ENCODE measurements around the gene MTPN.

Gene MTPN

DNA sequence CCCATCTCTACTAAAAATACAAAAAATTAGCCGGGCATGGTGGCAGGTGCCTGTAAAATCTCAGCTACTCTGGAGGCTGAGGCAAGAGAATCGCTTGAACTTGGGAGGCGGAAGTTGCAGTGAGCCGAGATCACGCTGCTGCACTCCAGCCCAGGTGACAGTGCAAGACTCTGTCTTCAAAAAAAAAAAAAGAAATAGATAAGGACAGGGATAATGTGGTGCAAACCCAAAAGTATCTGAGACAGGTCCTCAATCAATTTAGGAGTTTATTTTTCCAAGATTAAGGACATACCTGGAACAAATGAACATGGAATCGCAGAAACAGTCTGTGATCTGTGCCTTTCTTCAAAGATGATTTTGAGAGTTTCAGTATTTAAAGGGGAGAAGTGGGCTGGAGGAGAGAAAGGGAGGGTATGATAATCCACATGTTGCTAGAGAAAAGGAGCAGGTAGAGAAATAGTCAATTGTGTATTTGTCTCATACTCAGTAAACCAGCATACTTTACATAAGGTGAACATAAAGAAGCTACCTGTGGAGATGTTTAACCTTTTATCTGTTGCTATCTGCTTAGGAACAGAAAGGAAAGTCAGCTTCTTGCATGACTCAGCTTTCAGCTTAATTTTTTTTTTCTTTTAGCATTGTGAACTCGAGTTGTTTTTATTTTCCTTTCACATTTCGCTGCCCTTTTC lies 4.9 kb upstream of the MTPN start:
- ATAC-seq: no peak

DNA sequence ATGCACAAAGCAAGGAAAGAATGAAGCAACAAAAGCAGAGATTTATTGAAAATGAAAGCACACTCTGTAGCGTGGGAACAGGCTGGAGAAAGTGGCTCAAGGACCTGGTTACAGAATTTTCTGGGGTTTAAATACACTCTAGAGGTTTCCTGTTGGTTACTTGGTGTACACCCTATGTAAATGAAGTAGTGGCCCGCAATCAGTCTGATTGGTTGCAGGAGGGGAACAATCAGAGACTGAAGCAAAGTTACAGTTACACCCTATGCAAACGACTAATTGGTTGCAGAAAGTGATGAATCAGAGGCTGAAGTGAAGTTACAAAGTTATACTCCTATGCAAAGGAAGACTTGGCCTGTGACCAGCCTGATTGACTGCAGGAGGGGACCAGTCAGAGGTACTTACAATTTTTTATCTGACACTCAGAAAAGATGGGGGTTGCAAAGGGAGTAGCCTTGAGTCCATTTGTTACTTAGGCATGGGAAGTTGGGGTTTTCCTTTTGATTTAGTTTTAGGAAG lies 3.6 kb upstream of the MTPN start:
- peak; percentile 69 for ATAC-seq

DNA sequence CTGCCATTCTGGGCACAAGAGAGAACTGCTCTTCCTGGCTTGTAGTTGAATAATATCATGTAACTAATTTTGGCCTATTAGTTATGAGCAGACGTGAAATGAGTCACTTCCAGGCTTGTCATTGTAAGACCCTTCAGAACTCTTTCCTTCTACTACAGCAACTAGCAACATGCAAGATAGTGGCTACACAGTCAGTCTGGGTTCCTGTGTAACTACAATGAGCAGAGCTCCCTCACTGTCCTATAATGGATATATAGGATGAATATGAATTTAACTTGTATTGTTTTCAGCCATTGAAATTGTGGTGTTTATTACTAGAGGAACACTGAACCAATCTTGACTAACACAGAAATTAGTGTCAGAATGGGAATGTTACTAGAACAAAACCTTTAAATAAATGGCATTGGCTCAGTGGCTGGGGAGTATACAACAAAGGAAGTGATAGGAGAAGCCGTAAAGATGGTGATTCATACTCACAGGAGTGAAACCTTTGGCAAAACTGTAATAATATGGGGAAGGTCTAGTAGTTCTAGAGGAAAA lies 2.9 kb upstream of the MTPN start:
- ATAC-seq: peak; percentile 12 to 14

DNA sequence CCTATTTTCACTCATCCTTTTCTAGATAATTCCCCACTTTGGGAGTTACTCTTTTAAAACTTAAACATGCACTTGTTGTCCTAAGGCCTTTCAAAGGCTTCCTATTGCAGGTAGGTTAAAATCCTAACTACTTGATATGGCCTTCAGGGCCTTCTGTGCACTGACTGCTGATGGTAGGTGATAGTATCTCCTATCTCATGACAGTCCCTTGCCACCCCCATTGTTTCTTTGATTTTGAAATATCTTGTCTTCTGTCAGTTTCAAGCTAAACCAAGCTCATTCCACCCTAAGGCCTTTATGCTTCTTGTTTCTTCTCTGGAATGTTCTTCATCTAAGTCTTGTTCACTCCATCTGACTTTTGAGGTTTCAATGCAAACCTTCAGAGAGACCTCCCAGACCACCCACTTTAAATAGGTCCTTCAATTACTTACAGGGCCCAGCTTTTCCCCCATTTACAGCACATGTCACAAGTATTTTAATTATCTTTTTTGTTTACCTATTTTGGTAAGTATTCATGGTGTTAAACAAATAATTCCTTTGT lies 2.4 kb upstream of the MTPN start:
- no peak for ATAC-seq

DNA sequence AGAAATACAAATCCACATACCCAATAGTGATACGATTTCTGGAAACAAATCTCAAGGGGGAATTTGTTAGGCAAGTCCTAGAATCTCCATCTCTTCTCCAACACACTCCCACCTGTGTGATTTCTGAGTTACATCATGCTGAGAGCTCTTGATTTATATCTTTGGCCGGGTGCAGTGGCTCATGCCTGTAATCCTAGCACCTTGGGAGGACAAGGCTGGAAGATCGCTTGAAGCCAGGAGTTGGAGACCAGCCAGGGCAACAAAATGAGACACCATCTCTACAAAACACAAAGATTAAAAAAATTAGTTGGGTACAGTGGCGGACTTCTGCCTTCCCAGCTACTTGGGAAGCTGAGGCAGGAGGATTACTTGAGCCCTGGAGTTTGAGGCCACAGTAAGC lies 1.5 kb upstream of the MTPN start:
- ATAC-seq: no peak

DNA sequence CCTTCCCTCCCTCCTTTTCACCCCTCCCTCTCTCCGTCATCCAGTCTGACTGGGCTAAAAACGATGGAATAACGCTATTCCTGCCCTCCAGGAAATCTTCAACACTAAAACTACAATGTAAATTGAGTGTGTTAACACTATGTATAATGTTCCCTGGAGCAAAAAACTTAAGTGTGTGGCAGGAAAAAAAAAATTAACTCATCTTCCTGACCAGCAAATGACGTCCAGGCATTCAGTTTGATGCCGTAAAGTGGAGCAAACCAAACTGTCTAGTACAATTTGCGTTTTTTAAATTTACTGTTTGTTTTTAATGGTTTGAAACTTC lies 545 bp upstream of the MTPN start:
- ATAC-seq: no peak

DNA sequence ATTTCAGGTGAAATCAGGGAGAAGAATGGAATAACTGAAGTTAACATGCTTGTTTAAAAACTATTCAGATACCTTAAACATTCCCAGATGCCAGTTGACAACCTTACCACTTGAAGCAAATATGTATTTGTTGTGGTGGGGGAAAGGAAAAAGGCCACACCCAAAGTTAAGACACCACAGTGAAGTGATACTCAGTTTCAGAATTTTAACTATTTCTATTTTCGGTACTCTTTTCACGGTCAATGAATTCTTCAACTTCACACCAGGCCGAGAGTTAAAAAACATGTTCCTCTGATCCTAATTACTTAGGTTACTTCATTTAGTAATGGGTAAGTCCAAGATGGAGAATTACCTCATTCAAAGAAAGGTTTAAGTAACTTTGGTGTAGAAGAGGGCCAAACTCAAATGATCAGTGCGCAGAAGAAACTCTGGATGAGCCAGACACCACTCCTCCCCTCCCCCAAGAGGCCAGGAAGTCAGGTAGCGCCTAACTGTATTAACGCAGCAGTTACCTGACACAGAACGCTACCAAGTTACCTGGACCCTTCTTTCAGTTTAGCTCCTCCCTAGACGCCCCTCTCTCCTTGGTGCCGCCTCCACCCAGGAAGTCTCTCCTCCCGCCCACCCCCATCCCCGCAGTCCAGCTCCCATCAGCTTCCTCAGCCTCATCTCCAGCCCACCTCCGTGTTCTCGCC lies 700 bp downstream of the MTPN start:
- ATAC-seq: no peak

DNA sequence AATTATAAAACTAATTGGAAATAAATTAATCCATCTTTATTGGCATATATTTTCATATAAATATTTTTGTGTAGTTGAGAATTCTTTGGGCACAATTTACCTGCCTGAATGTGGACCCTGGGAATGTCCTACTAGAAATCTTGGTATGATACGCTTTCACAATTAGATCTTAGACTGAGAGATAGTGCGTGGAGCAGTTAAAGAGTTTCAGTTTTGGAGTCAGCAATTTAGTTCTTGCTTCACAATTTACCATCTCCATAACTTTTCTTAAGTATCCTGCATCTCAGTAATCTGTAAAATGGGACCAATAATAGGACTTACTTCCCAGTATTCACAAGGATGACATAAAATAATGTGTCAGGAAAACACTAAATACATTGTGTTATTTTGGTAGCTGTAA lies 2.0 kb downstream of the MTPN start:
- no peak for ATAC-seq

DNA sequence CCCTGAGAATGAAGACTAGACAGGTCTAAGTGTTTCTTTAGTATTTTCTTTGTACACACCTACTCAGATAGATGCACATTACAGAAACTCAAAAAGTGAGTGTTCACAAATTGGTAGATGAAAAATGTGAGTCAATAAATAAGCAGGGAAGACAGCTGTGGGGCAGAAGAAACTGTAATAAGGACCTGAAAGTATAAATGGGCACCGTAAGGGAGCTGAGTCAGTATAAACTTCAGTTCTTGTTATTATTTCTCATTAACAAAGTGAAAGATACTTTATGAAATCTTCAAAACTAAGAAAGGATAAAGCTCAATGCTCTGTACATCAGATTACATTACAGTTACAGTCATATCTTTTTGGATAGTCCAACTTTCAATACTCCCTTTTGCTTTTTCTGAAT lies 2.5 kb downstream of the MTPN start:
- ATAC-seq: peak; percentile 29 to 36

DNA sequence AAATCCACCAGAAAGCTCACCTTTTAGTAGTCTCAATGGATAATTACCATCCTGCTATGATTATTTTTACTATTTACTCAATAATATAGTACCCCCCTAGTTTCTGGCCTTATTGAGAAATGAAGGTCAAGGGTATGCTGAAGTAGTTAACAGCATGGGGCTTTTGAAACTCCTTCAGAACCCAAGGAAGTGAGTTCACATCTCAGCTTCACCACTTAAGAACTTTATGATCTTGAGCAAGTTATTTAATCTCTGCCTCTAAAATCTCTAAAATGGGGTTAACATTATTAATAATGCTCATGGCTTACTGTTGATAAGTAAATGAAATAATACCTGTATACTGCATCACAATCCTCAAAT lies 5.8 kb downstream of the MTPN start:
- ATAC-seq: no peak

DNA sequence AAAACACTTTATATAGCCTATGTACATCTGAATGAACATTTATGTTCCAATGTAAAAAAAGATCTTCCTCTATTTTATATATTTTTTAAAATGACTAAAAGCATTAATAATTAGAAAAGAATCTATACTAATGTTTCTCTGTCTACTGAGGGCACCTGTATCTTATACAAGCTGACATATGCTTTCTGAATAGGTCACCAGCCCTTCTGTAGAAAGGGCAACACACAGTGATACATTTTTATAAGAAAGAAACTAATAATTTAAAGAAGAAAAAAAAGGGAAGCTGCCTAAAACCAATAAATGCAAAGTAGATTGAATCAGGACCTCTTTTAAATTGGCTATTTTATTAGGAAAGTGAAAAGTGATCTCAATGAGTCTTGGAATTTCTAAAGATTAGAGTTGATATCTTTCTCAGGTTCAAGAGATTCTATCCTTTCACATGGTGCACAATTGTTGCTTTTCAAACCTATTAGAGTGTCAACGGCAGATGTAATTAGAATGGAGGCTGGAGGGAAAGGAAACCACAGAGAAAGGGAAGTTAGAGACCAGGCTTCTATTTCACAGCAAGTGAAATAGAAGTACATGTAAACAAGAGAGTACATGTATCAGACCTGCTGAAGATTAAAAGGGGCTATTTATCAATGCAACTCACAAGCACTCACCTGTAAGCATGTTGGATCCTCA lies 6.3 kb downstream of the MTPN start:
- no peak for ATAC-seq

DNA sequence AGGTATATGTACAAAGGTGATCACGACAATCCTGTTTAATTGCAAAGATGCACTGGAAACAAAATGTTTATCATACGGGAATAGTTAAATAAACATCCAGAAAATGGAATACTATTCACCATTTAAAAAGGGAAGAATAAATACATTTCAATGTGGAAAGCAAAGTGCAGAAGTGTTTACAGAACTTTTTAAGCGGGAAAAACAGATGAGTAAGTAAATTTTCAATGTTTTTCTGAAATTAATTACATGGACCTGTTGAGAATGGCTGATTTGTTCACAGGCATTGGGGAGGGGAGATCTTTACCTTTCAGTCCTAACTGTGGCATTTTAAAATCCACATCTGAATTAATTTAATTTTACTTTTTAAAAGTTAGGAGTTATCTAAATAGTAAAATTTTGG lies 7.1 kb downstream of the MTPN start:
- no peak for ATAC-seq

DNA sequence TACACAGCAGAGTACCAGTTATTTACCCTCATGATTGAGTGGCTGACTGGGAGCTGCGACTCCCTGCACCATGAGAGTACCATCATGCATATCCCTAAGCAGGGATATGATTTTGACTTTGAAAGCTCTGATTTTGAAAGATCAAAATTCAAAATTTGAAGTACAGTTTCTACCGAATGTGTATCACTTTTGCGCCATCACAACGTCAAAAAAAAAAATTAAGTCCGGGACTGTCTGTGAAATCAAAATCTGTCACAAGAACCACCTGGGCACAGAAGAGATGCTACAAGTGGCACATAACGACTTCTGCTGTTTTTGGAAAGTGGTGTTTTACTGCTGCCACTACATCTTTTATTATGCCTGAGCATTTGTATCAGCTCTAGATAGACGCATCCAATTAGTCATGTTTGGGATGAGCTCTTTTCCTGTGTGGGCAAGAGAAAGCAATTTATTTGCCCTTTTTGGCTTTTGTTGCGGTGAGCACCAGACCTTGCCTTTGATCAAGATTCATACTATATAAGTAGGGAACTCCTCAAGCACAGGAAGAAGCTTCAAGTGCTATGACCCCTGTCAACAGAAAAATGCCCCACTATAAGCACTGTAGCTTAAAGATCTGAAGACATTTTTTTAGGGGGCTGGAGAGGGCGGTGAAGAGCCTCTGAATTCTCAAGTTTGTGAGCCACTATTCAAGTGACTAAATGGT lies 10.7 kb downstream of the MTPN start:
- no peak for ATAC-seq

DNA sequence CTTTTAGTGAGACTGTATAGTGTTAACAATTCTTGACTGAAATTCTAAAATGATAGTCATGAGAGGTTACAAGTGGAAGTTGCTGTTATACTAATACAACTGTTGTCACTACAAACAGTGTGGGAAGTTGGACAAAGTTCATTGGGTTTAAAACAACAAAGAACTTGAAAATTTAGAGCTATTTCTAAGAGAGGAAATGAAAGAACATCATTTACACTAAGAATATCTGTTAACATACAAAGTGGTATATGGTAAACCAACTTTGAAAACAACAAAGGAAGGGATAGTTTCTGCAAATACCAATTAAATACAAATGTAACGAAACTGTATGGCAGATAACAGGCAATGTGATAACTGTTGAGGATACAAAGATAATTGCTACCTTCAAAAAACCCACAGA lies 11.6 kb downstream of the MTPN start:
- no peak for ATAC-seq

DNA sequence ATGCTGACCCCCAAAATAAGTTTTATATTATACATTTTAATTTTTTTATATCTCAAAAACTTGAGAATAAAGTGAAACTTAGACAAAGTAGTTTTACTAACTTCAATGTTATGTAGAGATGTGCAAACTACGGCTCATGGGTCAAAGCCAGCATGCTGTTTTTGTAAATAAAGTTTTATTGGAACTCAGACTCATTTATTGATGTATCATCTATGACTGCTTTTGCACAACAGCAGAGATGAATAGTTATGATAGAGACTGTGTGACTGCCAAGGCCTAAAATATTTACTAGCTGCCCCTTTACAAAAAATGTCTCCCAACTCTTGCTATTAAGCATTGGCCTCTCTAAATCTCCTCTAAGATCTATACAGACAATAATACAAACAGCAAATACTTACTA lies 12.4 kb downstream of the MTPN start:
- no peak for ATAC-seq

DNA sequence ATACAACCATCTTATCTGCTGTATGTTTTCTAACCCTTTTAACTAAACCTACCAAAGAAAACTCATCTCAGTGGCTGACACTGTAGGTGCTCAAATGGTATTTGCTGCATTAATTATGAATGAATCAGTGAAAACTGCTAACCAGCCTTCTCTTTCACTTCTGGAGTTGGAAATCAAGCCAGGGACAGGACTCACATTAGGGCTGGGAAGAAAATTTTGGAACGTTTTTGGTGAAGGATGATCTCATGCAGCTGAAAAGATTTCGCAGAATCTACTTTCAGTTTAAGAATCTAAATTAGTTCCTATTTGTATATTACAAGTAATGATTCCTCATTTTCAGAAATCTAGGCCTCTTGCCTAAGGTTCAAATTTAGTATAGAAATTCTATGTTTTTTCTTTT lies 12.9 kb downstream of the MTPN start:
- no peak for ATAC-seq

DNA sequence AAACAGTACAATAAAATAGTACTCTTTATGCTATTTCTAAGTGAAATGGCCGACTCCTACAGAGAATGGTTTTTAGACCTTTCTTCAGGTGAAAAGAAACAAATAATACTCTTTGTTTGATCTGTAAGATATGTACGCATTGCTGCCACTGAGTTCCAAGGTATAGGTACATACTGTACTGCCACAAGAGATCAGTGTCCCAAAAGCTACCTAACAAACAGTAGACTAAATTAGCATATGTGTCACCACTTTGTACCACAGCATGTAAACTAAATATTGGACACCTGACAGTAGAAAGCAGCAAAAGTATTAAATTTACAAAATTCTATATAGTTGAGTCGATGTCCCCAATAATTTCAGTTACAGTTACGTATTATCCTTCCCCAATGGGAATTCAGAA lies 14.4 kb downstream of the MTPN start:
- ATAC-seq: no peak

DNA sequence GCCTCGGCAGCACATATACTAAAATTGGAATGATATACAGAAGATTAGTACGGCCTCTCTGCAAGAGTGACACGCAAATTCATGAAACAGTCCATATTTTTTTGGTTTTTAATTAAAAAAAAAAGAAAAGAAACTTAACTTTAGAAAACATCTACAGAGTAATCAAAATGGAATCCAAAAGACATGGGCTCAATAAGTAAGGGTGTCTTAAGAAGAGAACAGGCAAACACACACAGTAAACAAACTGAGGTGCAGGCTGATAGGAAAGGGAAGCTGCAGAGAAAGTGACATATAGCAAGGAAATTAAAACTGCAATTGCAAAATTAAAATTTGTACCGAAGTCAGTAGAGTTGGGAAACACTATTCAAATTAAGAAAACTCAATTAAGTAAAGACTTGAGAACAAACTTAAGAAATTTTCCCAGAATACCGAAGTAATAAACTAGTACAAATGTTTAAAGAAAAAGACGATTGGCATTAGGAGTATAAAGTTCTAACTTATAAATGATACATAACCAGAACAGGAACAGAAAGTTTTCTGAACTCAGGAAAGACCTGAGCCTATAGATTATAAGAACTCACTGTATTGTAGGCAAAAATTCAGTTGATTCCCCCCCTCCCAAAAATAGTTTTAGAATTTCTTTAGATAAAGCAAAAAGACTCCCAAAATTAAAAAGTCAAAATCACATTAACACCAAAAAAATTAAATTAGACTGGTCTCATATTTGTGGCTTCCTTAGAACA lies 16.3 kb downstream of the MTPN start:
- no peak for ATAC-seq

DNA sequence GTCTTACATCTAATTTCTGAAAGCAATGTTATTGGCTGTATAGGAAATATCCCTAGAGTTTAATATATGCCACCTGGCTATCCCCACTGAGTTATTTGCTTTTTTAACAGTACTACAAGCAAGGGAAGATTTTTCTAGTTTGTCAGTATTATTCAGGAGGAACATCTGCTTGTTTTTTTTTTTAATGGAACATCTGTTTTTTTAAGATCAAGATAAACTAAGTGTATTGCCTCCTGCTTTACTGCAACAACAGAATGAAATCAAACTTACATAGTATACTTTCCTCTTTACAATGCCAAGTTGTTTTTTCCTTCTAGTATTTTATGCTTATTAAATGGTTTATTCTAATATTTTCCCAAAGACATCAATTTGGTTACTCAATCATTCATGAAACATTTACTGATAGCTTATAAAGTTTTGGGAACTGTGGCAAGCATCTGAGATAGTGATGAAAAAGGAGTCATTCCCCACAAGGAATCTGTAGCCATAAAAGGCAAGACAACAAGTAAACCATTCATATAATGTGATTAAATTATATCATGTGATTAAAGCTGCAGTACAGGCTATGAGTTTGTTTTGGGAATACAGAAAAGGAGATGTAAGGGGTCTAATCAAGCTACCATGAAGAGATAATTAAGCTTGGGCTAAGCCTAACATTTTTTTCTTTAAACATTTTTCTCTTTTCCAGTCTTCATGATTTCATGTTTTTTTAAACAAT lies 17.4 kb downstream of the MTPN start:
- ATAC-seq: no peak

DNA sequence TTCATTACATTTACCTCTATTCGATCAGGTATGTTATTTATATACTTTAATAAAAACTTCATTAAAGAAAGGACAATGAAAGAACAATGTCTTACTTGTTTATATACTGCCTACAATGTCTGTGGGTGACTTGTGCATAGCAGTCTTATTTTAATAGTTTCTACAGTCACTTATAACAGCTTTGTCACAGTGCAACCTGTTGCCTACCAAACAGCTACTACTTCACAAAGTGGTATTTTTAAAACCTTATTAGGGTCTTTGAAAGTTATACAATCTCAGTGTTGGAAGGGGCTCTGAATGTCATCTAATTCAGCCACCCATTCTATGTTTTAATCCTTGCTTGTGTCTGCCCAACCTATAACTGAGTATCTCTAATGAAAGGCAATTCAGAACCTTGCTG lies 19.0 kb downstream of the MTPN start:
- no peak for ATAC-seq

DNA sequence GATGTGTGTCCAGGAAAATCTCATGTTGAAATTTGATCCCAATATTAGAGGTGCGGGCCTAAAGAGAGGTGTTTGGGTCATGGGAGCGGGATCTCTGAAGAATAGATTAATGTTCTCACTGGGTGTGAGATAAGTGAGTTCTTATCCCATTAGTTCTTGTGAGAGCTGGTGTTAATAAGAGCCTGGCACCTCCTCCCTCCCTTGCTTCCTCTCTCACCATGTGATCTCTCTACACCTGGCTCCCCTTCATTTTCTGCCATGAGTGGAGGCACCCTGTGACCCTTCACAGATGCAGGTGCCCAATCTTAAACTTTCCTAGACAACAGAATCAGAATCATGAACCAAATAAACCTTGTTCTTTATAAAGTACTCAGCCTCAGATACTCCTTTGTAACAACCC lies 19.5 kb downstream of the MTPN start:
- no peak for ATAC-seq

DNA sequence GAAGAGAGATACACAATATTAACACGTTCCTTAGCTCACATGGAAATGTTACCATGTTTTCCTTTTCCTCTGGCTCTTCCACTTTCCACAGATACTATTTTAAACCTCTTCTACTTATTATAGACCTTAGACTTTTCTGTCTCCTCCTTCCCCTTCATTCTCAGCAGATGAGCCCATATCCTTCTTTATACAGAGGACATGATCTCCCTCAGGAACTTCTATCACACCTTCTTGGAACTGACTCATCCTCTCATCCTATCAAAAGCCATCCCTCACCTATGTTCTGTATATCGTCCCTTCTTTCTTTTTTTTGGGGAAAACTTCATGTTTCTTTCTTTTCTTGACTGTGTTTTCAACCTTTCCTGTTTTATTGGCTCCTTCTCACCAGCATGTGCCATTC lies 20.8 kb downstream of the MTPN start:
- no peak for ATAC-seq
